PC-3 (cell line): Measurements from ENCODE around the gene PIM1. TPM values are rescaled to one million over a fixed set of nuclear protein-coding genes. Genes with fewer than 3 reads are reported as not detected.

Experiments
- ATAC-seq: fragments of 200-7000 bp; cut with Tn5 transposase; 2 replicates; pipeline ENCODE4 v1.9.1; 2020; ENCODE audit warnings: mild to moderate bottlenecking, moderate library complexity
- BruUV-seq: library from RNA; stranded (reverse); fragments of 400-500 nt; replicated peaks from 2 replicates; lab custom pipeline; 2021; lab: Mats Ljungman, UMichigan
- CTCF ChIA-PET: fragments of 300-600 bp; sonication (Branson Sonifier 250); formaldehyde crosslinking; loops from one replicate; lab custom pipeline; 2022; ENCODE audit warnings: antibody characterized with exemption; lab: Charles Lee
- POLR2A ChIA-PET: fragments of 300-600 bp; sonication (Branson Sonifier 250); formaldehyde crosslinking; loops from one replicate; lab custom pipeline; 2022; ENCODE audit warnings: antibody characterized with exemption; ENCODE audit not compliant: unreplicated experiment; lab: Charles Lee
- DNase-seq: peaks from one replicate; pipeline ENCODE4 v3.0.0-alpha.2; 2015
- H2AFZ ChIP-seq: fragments of 300-600 bp; sonication (generic); 2 replicates; pipeline ENCODE4 v1.6.0; 2016; ENCODE audit warnings: antibody characterized with exemption, low read length
- H3F3A ChIP-seq: fragments of 300-600 bp; sonication (generic); one replicate; pipeline ENCODE4 v1.6.0; 2017; ENCODE audit warnings: antibody characterized with exemption, low read length, control low read depth, mild to moderate bottlenecking; ENCODE audit not compliant: unreplicated experiment
- H3K27ac ChIP-seq: fragments of 300-600 bp; sonication (generic); 2 replicates; pipeline ENCODE4 v1.5.1; 2016; ENCODE audit warnings: mild to moderate bottlenecking, low read length
- H3K27me3 ChIP-seq: fragments of 300-600 bp; sonication (generic); 2 replicates; pipeline ENCODE4 v1.6.1; 2016; ENCODE audit warnings: low read length, mixed read lengths
- H3K36me3 ChIP-seq: fragments of 300-600 bp; sonication (generic); 2 replicates; pipeline ENCODE4 v1.6.1; 2016; ENCODE audit warnings: low read depth, mixed run types, low read length, mixed read lengths
- H3K4me1 ChIP-seq: fragments of 300-600 bp; sonication (generic); 2 replicates; pipeline ENCODE4 v1.5.1; 2016; ENCODE audit warnings: low read length; ENCODE audit not compliant: insufficient read depth
- H3K4me2 ChIP-seq: fragments of 300-600 bp; sonication (generic); 2 replicates; pipeline ENCODE4 v1.6.0; 2016; ENCODE audit warnings: low read length
- H3K4me3 ChIP-seq: fragments of 300-600 bp; sonication (generic); 2 replicates; pipeline ENCODE4 v1.5.1; 2016; ENCODE audit warnings: mild to moderate bottlenecking, low read length, mixed read lengths
- H3K79me2 ChIP-seq: fragments of 300-600 bp; sonication (generic); 2 replicates; pipeline ENCODE4 v1.6.1; 2017; ENCODE audit warnings: low read length, mixed read lengths
- H3K9ac ChIP-seq: fragments of 300-600 bp; sonication (generic); 2 replicates; pipeline ENCODE4 v1.6.0; 2016; ENCODE audit warnings: mild to moderate bottlenecking, low read length
- H3K9me2 ChIP-seq: fragments of 300-600 bp; sonication (generic); replicated peaks from 2 replicates; pipeline ENCODE4 v1.6.1; 2016; ENCODE audit warnings: mixed run types, low read length, mixed read lengths
- H3K9me3 ChIP-seq: fragments of 300-600 bp; sonication (generic); 2 replicates; pipeline ENCODE4 v1.6.1; 2016; ENCODE audit warnings: low read length, mixed read lengths
- H4K20me1 ChIP-seq: fragments of 300-600 bp; sonication (generic); 2 replicates; pipeline ENCODE4 v1.6.1; 2016; ENCODE audit warnings: low read length, mixed read lengths
- CTCF ChIP-seq: fragments of 300-600 bp; sonication (generic); conservative IDR thresholded peaks from 2 replicates; pipeline ENCODE4 v1.5.1; 2017; ENCODE audit warnings: antibody characterized with exemption, low read depth, mild to moderate bottlenecking, low read length
- EZH2 ChIP-seq: fragments of 300-600 bp; sonication (generic); IDR thresholded peaks from one replicate; pipeline ENCODE4 v1.6.1; 2017; ENCODE audit warnings: antibody characterized with exemption, mild to moderate bottlenecking, low read length; ENCODE audit not compliant: unreplicated experiment
- EZH2phosphoT487 ChIP-seq: fragments of 300-600 bp; sonication (generic); IDR thresholded peaks from 2 replicates; pipeline ENCODE4 v1.6.1; 2018; ENCODE audit warnings: mild to moderate bottlenecking, antibody characterized with exemption, low read length, borderline replicate concordance
- intact Hi-C: fragments of 100-400 bp; cut with micrococcal nuclease; formaldehyde crosslinking; loops from 2 replicates; pipeline ENCODE4 v1.9.0; 2023
- total RNA-seq: library from RNA; depleted of rRNA; stranded (reverse); fragments of >200 nt; gene quantifications from 2 replicates; pipeline ENCODE4 v1.2.3, GENCODE V29; 2014

Gene PIM1
- total RNA-seq, 1 experiment from 2014 or later, result 74.1 TPM

GRCh38 chr6:37171970-37172812 is 2.2 kb downstream of the PIM1 start:
- Histone ChIP-seq H4K20me1 (peaks cover 45% of the 10 kb centered on the region), H3K9me3 (no peaks in the 10 kb centered on the region), H2AFZ (no peak overlapping the region), H3K27ac (peak overlapping the region; percentile 78), H3K4me3 (peak overlapping the region; percentile 80), H3K9me2 (no peaks in the 10 kb centered on the region), H3F3A (no peaks in the 10 kb centered on the region), H3K4me1 (peaks cover 13% of the 10 kb centered on the region), H3K4me2 (peak overlapping the region; percentile 89), H3K79me2 (peaks cover 35% of the 10 kb centered on the region), H3K36me3 (peaks cover 39% of the 10 kb centered on the region), H3K9ac (peak overlapping the region; percentile 98), H3K27me3 (no peaks in the 10 kb centered on the region)
- TF ChIP-seq CTCF, result peak; percentile 95
- TF ChIP-seq EZH2phosphoT487, result no peak
- ATAC-seq (peak; percentile 41), DNase-seq (peak; percentile 98)
- intact Hi-C loops, result loop anchor here (1.0 to 2.0 kb wide), 6 partner anchors 39 to 154 kb away; no protein-coding TSS in a partner anchor
- ChIA-PET POLR2A (interaction anchor here (0.6 to 0.8 kb wide), 6 partner anchors 30 to 906 kb away, joined by 3 to 11 read pairs (median 5); no protein-coding TSS in a partner anchor), CTCF (interaction anchor here (0.6 to 1.3 kb wide), 6 partner anchors 35 to 557 kb away, joined by 3 to 8 read pairs (median 3); no protein-coding TSS in a partner anchor)
- no TSS peak for BruUV-seq

GRCh38 chr6:37172912-37173492 is 3.0 kb downstream of the PIM1 start:
- no TSS peak for BruUV-seq

More at GRCh38 chr6:37172912-37173492, 3.0 kb downstream of the PIM1 start:
- peaks cover 39% of the 10 kb centered on the region for H3K36me3 ChIP-seq
- intact Hi-C loops, result loop anchor here (1.0 to 2.0 kb wide), 6 partner anchors 38 to 155 kb away; no protein-coding TSS in a partner anchor
- H3K4me2 ChIP-seq, result peak overlapping the region; percentile 89
- no peaks in the 10 kb centered on the region for H3F3A ChIP-seq
- POLR2A ChIA-PET, result interaction anchor here (0.6 kb wide), 1 partner anchor 90 kb away, joined by 3 read pairs; no protein-coding TSS in a partner anchor
- ATAC-seq, result no peak
- H3K27ac ChIP-seq, result no peak overlapping the region
- no peak overlapping the region for H3K9ac ChIP-seq
- peaks cover 45% of the 10 kb centered on the region for H4K20me1 ChIP-seq
- no peak for DNase-seq
- H2AFZ ChIP-seq, result no peak overlapping the region
- H3K9me2 ChIP-seq, result no peaks in the 10 kb centered on the region
- peak overlapping the region; percentile 80; the same call in 1 of the 2 replicates for H3K4me3 ChIP-seq
- H3K4me1 ChIP-seq, result peaks cover 13% of the 10 kb centered on the region
- H3K27me3 ChIP-seq, result no peaks in the 10 kb centered on the region
- CTCF ChIA-PET, result interaction anchor here (1.0 to 1.1 kb wide), 2 partner anchors 143 to 155 kb away, joined by 3 read pairs; no protein-coding TSS in a partner anchor
- peaks cover 35% of the 10 kb centered on the region for H3K79me2 ChIP-seq
- no peaks in the 10 kb centered on the region for H3K9me3 ChIP-seq
- TF ChIP-seq EZH2 (no peak), EZH2phosphoT487 (no peak), CTCF (no peak)
